ENCODE data around the gene KLK10.

Gene KLK10

GRCh38 chr19:51019544-51019925, at the start of gene KLK10:
TSS of gene KLK10 (minus strand) at chr19:51019709. CDS start at chr19:51019130, 579 bp downstream.
- no peak for DNase-seq

GRCh38 chr19:51066393-51067186, 47.1 kb upstream of the KLK10 start:
- no peak for DNase-seq

- no peak for DNase-seq
These were observed 45.9 kb upstream of the KLK10 start for GRCh38 chr19:51065221-51065960.

- no peak for DNase-seq
These were observed 45.2 kb upstream of the KLK10 start, which contains the start of gene KLK13 for GRCh38 chr19:51064534-51065220. TSS of gene KLK13 (minus strand) at chr19:51065092. CDS start at chr19:51065067, 25 bp downstream.

GRCh38 chr19:51063664-51064063, 44.2 kb upstream of the KLK10 start:
- DNase-seq: no peak

GRCh38 chr19:51060973-51061372, 41.5 kb upstream of the KLK10 start:
- DNase-seq: no peak

- no peak for DNase-seq
These were observed 40.8 kb upstream of the KLK10 start for GRCh38 chr19:51060336-51060735.

- no peak for DNase-seq
These were observed 40.2 kb upstream of the KLK10 start for GRCh38 chr19:51059715-51060114.

- DNase-seq: no peak
These were observed 36.4 kb upstream of the KLK10 start for GRCh38 chr19:51055866-51056265.

- no peak for DNase-seq
These were observed 27.5 kb upstream of the KLK10 start for GRCh38 chr19:51047031-51047335.

GRCh38 chr19:51044327-51044726, 24.8 kb upstream of the KLK10 start:
- no peak for DNase-seq

- DNase-seq: no peak
These were observed 24.0 kb upstream of the KLK10 start for GRCh38 chr19:51043497-51043896.

GRCh38 chr19:51040151-51040550, 20.6 kb upstream of the KLK10 start:
- DNase-seq: no peak

- no peak for DNase-seq
These were observed 17.0 kb upstream of the KLK10 start for GRCh38 chr19:51036519-51036918.

GRCh38 chr19:51034704-51035103, 15.2 kb upstream of the KLK10 start, which contains the start of gene KLK12:
TSS of gene KLK12 (minus strand) at chr19:51035002. CDS start at chr19:51034621, 381 bp downstream.
- DNase-seq: no peak

- no peak for DNase-seq
These were observed 12.3 kb upstream of the KLK10 start for GRCh38 chr19:51031880-51032225.

GRCh38 chr19:51031220-51031879, 11.8 kb upstream of the KLK10 start:
- DNase-seq: no peak

GRCh38 chr19:51030631-51031030, 11.1 kb upstream of the KLK10 start:
- no peak for DNase-seq

GRCh38 chr19:51029718-51030117, 10.2 kb upstream of the KLK10 start:
- no peak for DNase-seq

- DNase-seq: no peak
These were observed 8.4 kb upstream of the KLK10 start for GRCh38 chr19:51027873-51028272.

GRCh38 chr19:51027126-51027806, 7.8 kb upstream of the KLK10 start:
- no peak for DNase-seq

GRCh38 chr19:51026554-51026831, 7.0 kb upstream of the KLK10 start, which contains the start of gene KLK11:
TSS of gene KLK11 (minus strand) at chr19:51026616. CDS start at chr19:51025631, 985 bp downstream.
- DNase-seq: no peak

Measured in amniotic stem cell (primary cell).